ENCODE measurements around the gene PELI3. TPM values are rescaled to one million over a fixed set of nuclear protein-coding genes. Genes with fewer than 3 reads are reported as not detected.

PELI3 gene
- total and polyA plus RNA-seq, 10 of the 15 experiments (the other 5 are each of a cell fraction or from before 2014, with no cell fraction given), result 0.14 to 1.5 (median 0.66) TPM

DNA sequence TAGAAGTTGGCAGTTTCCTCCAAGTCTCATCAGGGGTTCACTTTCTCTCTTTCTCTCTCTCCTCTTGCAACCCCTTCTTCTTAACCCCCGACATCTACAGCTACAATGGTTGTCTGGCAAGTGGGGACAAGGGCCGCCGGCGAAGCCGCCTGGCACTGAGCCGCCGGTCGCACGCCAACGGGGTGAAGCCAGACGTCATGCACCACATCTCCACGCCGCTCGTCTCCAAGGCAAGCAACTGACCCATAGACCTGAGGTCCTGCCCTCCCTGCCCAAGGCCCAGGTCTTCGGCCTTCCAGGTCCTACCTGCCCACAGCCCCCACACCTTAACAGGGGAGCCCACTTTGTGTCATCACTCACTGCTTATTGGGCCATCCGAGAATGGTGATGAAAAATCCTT, 4.4 kb downstream of the PELI3 start:
- H3K27ac ChIP-seq (ENCODE audit: control insufficient read depth, insufficient read depth), result no peak overlapping the region

DNA sequence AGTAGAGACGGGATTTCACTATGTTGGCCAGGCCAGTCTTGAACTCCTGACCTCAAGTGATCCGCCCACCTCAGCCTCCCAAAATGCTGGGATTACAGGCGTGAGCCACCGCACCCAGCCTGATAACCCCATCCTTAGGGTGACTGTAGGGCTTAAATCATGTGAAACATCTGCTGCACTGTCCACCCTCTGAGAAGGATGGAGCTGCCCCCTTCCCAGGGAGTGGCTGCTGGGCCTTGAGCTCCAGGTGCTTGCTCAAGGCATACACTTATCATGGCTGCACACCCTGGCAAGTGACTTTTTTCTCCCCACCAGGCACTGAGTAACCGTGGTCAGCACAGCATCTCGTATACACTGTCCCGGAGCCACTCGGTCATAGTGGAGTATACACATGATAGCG, 5.3 kb downstream of the PELI3 start:
- ChIA-PET POLR2A (interaction anchor here (1.1 kb wide), 1 partner anchor 203 kb away, joined by 3 read pairs; no protein-coding TSS in a partner anchor), CTCF (interaction anchor here (1.0 kb wide), 1 partner anchor 83 kb away, joined by 6 read pairs; no protein-coding TSS in a partner anchor), SMC1A (ENCODE audit: uncharacterized antibody, unreplicated experiment) (interaction anchor here (0.9 to 1.4 kb wide), 2 partner anchors 9 to 62 kb away, joined by 3 read pairs; no protein-coding TSS in a partner anchor), RAD21 (ENCODE audit: unreplicated experiment) (no interaction called here)
- no peaks in the 10 kb centered on the region for H3K79me2 ChIP-seq (ENCODE audit: control insufficient read depth, insufficient read depth, low read length)
- WGBS (ENCODE audit: insufficient coverage, insufficient replicate concordance, low lambda C conversion rate, missing lambda C conversion rate), result 98% methylated on average over 8 of the region's 9 CpGs
- no peaks in the 10 kb centered on the region for H4K20me1 ChIP-seq (ENCODE audit: control insufficient read depth, insufficient read depth)
- no peak overlapping the region for H2AFZ ChIP-seq (ENCODE audit: control insufficient read depth, low read depth, low read length)
- no peak overlapping the region for H3K9ac ChIP-seq (ENCODE audit: control insufficient read depth, insufficient read depth, low read length)
- FAIRE-seq (no peak), DNase-seq (ENCODE audit: low read depth, low spot score) (no peak), ATAC-seq (no peak)
- intact Hi-C loops (cut with micrococcal nuclease; ENCODE audit: unreplicated experiment) (no loop called here), in situ Hi-C loops (cut with MboI) (no loop called here)
- H3K9me3 ChIP-seq (replicated peaks; ENCODE audit: control insufficient read depth, insufficient read depth, low read length), result no peaks in the 10 kb centered on the region
- H3K4me2 ChIP-seq (ENCODE audit: control insufficient read depth, insufficient read depth), result no peak overlapping the region
- H3K27me3 ChIP-seq (replicated peaks in 1 of 2; ENCODE audit: control insufficient read depth in 2 of 2, insufficient read depth in 2 of 2, low read length in 1 of 2), result no peaks in the 10 kb centered on the region
- no peaks in the 10 kb centered on the region for H3K4me1 ChIP-seq (ENCODE audit: control insufficient read depth, insufficient read depth, low read length)
- BruUV-seq (replicated peaks), result no TSS peak
- TF ChIP-seq SIX5 (IDR thresholded peaks at IDR 0.05; ENCODE audit: low read depth, low read length, severe bottlenecking) (no peak), TARDBP (IDR thresholded peaks at IDR 0.05; ENCODE audit: borderline replicate concordance) (no peak)
- TF ChIP-seq, protein P1, sequence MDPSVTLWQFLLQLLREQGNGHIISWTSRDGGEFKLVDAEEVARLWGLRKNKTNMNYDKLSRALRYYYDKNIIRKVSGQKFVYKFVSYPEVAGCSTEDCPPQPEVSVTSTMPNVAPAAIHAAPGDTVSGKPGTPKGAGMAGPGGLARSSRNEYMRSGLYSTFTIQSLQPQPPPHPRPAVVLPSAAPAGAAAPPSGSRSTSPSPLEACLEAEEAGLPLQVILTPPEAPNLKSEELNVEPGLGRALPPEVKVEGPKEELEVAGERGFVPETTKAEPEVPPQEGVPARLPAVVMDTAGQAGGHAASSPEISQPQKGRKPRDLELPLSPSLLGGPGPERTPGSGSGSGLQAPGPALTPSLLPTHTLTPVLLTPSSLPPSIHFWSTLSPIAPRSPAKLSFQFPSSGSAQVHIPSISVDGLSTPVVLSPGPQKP (IDR thresholded peaks at IDR 0.05; ENCODE audit: low read depth, low read length), result no peak
- no peak overlapping the region for H3K27ac ChIP-seq (ENCODE audit: control insufficient read depth, insufficient read depth)
- no peak overlapping the region for H3K4me3 ChIP-seq
- no peaks in the 10 kb centered on the region for H3K36me3 ChIP-seq (ENCODE audit: control insufficient read depth in 2 of 2, insufficient read depth in 2 of 2, low read length in 1 of 2)

More for the DNA sequence above, 4.4 kb downstream of the PELI3 start:
- no peak overlapping the region for H3K4me3 ChIP-seq
- no peak for FAIRE-seq
- no peak for DNase-seq (ENCODE audit: low read depth, low spot score)
- in situ Hi-C loops (cut with MboI), result no loop called here
- TF ChIP-seq BRCA1 (IDR thresholded peaks at IDR 0.05; ENCODE audit: low read depth, low read length) (no peak), CREM (IDR thresholded peaks at IDR 0.05; ENCODE audit: low read depth) (no peak), ZNF24 (IDR thresholded peaks at IDR 0.05) (no peak)
- TF ChIP-seq, protein P2, sequence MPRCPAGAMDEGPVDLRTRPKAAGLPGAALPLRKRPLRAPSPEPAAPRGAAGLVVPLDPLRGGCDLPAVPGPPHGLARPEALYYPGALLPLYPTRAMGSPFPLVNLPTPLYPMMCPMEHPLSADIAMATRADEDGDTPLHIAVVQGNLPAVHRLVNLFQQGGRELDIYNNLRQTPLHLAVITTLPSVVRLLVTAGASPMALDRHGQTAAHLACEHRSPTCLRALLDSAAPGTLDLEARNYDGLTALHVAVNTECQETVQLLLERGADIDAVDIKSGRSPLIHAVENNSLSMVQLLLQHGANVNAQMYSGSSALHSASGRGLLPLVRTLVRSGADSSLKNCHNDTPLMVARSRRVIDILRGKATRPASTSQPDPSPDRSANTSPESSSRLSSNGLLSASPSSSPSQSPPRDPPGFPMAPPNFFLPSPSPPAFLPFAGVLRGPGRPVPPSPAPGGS (IDR thresholded peaks at IDR 0.05; ENCODE audit: borderline replicate concordance, insufficient read depth, low read depth, low read length, poor library complexity, severe bottlenecking), result peak; percentile 25
- intact Hi-C loops (cut with micrococcal nuclease; ENCODE audit: unreplicated experiment), result no loop called here
- H3K9ac ChIP-seq (ENCODE audit: control insufficient read depth, insufficient read depth, low read length), result no peak overlapping the region
- no peak overlapping the region for H2AFZ ChIP-seq (ENCODE audit: control insufficient read depth, low read depth, low read length)
- ATAC-seq, result no peak
- H3K79me2 ChIP-seq (ENCODE audit: control insufficient read depth, insufficient read depth, low read length), result no peaks in the 10 kb centered on the region
- CTCF ChIA-PET, result interaction anchor here (1.2 kb wide), 1 partner anchor 32 kb away, joined by 3 read pairs; the partner anchor contains the start of gene MRPL11
- SMC1A ChIA-PET (ENCODE audit: uncharacterized antibody, unreplicated experiment), result interaction anchor here (0.9 to 1.4 kb wide), 2 partner anchors 8 to 61 kb away, joined by 3 read pairs; no protein-coding TSS in a partner anchor
- H3K4me2 ChIP-seq (ENCODE audit: control insufficient read depth, insufficient read depth), result no peak overlapping the region
- POLR2A ChIA-PET, result no interaction called here
- no peaks in the 10 kb centered on the region for H4K20me1 ChIP-seq (ENCODE audit: control insufficient read depth, insufficient read depth)
- no peaks in the 10 kb centered on the region for H3K9me3 ChIP-seq (replicated peaks; ENCODE audit: control insufficient read depth, insufficient read depth, low read length)
- 94% methylated on average over 16 of the region's 16 CpGs for WGBS (ENCODE audit: insufficient coverage, insufficient replicate concordance, low lambda C conversion rate, missing lambda C conversion rate)
- BruUV-seq (replicated peaks), result no TSS peak
- RAD21 ChIA-PET (ENCODE audit: unreplicated experiment), result interaction anchor here (0.9 kb wide), 1 partner anchor 9 kb away, joined by 3 read pairs; the partner anchor contains the start of gene DPP3
- no peaks in the 10 kb centered on the region for H3K27me3 ChIP-seq (replicated peaks in 1 of 2; ENCODE audit: control insufficient read depth in 2 of 2, insufficient read depth in 2 of 2, low read length in 1 of 2)
- H3K4me1 ChIP-seq (ENCODE audit: control insufficient read depth, insufficient read depth, low read length), result no peaks in the 10 kb centered on the region
- no peaks in the 10 kb centered on the region for H3K36me3 ChIP-seq (ENCODE audit: control insufficient read depth in 2 of 2, insufficient read depth in 2 of 2, low read length in 1 of 2)

Measured in GM12878 (cell line).